ENCODE measurements around the gene CARD18.
"Not testable (repeated sequence)": the region's sequence is repeated elsewhere in the genome, so short reads cannot be mapped to it uniquely, and the experiment has no call there.

Gene CARD18

DNA sequence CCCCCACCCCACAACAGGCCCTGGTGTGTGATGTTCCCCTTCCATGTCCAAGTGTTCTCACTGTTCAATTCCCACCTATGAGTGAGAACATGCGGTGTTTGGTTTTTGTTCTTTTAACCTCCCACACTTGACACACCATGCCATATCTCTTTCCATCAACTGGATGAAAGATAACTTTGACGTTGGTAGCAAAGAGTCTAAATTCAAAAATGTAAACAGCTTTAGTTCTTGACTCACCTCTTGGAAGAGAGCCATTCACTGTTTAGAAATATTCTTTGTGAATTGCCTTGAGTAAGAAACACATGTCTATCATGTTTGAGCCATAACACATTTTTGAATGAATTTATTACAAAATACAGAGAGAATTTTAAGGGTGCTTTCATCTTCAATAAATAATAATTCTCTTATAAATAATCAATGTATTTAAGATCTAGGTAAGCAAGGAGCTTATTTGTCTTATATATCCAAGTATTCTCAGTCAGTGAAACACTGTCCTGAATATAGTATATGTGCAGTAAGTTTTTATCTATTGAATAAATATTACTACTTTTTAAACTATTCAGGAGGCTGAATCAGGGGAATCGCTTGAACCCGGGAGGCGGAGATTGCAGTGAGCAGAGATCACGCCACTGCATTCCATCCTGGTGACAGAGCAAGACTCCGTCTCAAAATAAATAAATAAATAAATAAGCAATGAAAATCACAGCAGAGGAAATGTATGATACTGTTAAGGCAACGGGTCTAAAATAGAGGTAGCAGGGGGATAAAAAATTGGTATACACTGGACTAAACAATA lies 6.7 kb downstream of the CARD18 start:
- DNase-seq, result no peak

DNA sequence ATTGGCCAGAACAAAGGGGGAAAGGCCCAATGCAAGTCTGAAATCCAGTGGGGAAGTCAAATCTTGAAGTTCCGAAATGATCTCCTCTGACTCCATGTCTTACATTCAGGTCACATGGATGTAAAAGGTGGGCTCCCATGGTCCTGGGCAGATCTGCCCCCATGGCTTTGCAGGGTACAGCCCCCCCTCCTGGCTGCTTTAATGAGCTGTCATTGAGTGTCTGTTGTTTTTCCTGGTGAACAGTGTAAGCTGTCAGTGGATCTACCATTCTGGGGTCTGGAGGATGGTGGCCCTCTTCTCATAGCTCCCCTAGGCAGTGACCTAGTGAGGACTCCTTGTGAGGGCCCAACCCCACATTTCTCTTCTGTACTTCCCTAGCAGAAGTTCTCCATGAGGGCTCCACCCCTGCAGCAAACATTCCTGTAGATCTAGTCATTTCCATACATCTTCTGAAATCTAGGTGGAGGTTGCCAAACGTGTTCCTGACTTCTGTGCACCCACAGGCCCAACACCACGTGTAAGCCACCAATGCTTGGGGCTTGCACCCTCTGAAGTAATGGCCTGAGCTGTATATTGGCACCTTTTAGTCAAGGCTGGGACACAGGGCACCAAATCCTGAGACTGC lies 9.3 kb downstream of the CARD18 start:
- no peak for DNase-seq

DNA sequence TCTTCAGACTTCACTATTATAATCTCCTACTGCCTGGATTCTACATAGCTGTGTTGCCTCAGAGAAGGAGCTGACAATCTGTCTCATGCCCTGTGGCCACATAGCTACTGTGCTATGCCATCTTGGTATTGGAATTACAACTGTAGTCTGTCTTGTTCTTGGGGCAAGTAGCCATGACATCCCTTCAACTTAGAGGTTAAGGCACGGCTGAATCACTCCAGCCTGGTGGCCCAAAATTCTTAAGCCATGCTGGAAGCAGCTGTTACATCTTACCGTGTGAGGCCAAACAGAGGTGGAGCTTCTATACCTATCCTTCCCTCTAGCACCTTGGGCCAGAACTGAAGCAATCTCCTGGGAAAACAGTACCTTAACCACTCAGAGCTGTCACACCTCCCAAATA lies 14.8 kb downstream of the CARD18 start:
- DNase-seq, result no peak

DNA sequence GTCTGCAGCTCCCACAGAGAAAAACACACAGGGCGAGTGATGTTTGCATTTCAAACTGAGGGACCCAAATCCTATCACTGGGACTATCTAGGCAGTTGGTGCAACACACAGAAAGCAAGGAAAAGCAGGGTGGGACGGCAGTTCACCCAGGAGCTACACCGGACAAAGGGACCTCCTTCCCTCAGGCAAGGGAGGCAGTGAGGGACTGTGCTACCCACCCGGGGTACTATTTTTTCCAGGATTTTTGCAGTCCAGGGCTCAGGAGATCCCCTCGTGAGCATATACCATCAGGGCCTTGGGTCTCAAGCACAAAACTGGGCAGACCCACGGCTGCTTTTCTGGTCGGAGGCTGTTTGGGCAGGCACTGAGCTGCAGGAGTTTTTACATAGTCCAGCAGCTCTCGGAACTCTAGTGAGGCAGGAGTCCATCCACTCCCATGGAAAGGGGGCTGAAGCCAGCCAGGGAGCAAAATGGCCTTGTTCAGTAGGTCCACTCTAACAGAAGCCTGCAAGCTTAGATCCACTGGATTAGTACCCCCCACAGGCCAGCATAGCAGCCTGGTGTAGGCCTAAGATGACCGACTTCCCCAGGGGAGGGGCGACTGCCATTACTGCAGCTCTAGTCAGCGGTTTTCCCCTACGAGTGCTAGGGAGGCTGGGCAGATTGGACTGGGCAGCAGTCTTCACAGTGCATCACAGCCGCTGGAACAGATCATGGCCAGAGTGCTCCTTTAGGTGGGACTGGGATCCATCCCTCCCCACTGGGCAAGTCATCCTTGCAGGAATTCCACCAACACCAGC lies 28.2 kb downstream of the CARD18 start:
- no peak for DNase-seq

DNA sequence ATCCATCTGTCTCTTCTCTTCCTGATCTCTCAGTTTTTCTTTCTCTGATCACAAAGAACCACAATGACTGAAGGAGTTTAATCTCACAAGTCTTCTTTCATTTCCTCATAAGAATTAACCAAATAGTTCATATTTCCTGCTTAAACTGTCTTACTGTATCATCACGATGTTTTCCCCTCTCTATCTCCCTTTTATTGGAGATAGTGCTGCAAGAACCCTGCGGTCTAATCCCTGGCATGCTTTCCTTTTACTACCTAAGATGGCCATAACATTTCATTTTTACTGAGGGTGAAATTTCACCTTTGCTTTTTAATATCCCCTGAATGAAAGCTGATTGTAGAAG lies 28.9 kb downstream of the CARD18 start:
- no peak for DNase-seq

DNA sequence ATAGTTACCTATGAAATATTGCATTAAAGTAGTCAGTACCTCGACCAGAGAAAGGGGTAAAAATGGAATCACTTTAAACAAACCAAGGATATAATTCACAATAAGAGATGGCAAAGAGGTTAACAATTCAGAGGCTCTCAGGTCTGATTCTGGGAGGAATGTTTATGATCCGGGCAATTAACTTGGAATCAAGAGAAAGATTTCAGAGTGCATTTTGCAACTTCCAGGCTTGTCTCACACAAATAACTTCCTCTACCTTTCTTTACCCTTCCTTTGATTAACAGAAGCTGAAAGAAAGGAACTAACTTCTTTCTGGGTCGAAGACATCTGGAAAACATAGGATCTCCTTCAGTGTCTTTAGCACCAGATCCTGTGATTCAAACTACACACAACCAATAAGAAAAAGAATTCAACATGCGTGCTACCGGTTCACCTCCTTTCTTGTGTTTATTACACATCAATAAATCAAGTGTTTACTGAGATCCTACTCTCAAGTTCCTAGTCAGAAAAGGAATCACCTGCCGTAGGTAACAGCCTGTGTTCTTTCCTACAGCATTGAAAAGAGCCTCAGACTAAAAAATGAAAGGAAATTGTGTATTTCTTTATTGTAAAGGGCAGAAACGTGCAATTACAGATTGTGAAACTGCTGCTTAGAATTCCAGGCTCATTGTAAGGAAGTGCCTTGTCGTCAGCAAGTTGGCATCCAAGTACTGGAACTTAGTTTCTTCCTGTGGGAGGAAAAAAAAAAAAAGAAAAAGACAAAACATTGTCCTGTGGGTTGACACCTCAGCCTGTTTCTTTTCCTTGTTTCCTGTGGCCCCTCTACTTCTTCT lies 29.5 kb downstream of the CARD18 start:
- no peak for DNase-seq

DNA sequence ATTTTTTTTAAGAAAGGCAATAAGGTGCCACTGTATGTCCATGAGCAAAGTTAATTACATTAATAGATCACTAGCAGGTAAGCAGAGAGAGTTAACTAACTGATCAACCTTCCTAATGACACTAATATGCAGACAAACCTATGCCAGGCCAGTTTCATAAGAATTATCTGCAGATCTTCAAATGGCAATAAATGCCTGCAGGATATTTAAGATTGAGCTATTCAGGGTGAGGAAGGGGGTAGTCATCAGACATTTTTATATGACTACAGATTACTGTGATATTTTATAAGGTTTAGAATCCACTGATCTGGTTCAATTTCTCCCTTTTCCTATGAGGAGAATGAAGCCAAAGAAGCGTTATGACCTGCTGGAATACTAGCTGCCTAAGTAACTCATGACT lies 30.2 kb downstream of the CARD18 start:
- DNase-seq, result no peak

DNA sequence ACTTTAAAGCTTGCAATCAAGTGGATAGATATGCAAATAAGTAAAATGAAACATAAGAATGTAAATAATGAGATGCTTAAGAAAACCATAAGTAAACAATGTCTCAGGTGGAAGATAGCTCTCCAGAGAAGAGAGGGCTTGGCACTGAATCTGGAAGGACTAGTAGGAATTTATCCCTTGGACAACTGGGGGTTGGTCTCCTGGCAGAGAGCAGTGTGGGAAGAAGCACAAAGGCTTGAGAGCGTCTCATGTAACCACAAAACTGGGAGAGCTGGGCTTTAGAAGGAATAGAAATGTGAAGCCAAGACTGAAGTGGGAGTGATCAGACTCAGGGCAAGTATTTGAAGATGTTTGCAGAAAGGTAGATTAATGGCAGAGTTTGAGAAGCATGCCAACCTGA lies 31.3 kb downstream of the CARD18 start:
- no peak for DNase-seq

DNA sequence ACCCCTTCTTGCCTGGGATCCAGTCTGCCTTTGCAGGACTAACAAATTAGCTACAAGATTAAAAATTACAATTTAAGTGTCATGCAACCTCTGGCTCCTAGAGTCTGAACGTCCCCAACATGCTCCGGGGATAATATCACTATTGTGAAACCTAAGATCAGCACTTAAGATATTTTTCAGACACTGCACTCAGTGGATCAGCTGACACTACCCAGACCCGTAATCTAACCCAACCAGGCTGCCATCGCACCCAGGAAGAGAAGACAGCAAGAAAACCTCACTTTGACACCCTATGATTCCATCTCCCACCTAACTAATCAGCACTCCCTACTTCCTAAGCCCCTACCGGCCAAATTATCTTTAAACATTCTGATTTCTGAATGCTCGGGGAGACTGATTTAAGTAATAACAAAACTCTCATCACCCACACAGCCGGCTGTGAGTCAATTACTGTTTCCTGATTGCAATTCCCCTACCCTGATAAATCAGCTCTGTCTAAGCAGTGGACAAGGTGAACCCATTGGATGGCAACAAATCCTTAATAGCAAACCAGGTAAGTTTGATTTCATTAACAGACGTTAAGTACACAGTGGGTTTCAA lies 32.2 kb downstream of the CARD18 start:
- DNase-seq, result not testable (repeated sequence)

DNA sequence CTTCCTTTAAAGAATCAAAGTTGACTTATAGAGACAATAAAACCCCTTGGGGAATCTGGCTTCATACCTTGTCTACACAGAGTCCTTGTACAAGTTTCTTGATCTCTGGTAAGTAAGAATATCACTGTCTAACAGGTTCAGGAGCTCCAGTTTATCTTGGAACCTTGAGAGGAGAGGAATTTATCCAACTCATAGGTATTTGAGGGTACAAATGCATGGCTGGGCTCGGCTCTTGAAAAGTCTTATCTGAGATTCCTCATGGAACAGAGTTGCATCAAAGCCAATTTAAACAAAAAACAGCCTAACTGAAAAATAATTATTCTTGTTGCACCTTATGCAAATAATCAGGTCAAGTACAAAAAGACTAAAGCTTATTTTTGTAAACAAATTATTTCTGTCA lies 33.4 kb downstream of the CARD18 start:
- no peak for DNase-seq

DNA sequence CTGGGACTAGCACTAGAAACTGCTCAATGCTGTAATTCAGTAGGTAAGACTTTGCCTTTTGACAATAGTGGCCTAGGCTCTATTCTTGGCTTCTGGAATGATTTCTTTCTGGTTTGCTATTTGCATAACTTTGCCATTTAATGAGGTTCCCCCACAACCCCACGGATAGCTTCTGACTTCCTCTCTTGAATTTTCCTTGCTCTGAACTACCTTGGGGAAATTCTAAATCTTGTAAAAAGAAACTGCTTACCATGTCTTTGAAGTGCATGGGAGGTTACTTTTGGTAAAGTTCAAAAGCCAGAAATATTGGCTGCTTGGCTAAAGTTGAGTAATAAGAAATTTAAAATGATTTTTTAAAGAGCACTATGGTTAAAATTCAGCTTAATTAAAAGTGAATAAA lies 35.3 kb downstream of the CARD18 start:
- no peak for DNase-seq

DNA sequence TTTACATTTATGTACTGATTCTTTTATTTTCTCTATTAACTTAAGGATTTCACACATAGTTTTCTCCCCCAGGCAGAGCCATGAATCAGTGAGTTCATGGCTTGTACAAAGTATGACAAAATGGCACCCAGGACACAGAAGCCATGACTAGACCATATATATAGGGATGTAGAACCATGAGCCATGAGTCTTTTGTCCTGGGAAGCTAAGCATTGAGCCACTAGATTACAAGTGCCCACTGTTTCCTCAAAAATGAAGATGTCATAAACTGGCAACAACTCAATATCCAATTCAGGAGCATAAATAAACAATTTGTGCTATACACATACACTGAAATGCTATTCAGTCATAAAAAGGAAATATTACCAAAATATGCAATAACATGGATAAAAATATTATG lies 36.2 kb downstream of the CARD18 start:
- no peak for DNase-seq

DNA sequence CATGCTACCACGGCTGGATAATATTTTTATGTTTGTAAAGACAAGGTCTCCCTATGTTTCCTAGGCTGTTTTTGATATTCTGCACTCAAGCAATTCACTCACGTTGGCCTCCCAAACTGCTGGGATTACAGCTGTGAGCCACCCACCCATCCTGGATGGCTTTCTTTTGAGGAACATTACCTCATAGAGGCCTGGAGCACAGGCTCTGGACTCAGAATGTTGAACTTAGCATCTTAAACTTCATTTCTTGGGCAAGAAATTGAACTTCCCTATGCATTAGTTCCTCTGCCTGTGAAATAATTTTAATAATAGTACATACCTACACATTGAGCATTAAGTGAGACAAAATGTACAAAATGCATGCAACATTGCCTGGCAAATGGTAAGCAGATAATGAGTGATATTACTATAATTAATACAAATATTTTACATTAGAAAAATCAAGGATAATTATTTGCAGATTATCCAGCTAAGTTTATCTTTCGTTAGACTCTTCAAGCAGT lies 37.4 kb downstream of the CARD18 start:
- not testable (repeated sequence) for DNase-seq

DNA sequence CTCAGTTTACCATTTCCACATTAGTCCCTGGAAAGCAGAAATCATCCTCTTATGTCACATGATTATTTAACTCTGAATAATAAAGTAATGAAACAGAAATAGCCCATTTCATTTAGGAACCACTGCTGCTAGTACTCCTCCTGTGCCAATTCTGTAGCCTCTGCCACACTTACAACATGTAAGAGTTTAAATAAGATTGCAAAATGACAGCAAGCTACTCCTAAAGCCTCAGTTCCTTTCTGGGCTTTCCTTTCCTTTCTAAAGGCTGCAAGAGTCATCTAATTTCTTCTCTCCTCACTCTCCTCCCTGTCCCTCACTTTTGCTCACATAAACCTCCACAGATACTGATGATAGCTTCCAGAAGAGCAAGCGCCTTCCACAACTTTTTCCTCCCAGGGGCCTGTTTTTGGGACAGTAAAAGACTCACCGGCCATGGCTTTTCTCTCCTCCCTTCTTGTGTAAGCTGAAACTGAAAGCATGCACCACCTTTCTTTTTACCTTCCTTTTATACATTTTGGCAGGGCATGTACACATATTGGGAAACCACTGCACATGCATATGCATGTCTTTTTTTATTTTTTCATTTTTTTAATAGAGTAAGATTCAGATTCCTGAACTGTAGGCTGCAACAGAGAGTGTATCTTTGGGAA lies 38.5 kb downstream of the CARD18 start:
- no peak for DNase-seq

DNA sequence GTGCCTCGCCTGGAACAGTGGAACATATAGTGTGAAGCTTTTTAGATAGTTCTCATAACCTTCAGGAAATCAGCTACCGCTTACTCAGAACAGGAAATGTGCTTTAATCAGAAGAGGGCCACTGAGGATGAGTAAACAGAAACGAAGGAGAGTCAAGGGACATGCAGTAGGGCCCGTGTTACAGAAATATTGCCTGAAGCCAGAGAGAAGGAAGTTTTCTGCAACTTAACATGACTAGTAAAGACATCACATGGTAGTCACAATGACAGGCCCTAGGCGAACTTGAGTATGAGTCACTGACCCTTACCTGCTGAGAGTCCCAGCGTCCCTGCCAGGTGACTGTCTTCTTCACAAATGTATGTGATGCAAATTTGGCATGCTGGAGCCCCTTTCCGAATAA lies 39.4 kb downstream of the CARD18 start:
- DNase-seq, result no peak

DNA sequence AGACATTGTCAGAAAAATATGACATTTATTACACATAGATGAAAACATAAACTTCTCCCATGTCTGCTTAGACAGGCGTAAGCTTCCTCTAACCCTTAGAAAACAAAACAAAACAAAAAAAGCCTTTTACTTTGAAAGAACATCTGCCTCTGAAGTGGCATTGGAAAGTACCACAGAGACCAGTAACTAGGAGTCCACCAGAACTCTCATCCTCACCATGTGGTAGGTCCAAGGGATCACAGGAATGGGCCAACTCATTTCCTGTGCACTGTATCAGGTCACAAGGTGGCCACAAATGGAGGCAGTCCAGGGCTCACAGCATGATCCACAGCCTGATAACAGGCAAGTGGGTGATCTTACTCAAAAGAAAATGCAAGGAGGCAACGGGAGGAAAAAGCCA lies 40.0 kb downstream of the CARD18 start:
- not testable (repeated sequence) for DNase-seq

DNA sequence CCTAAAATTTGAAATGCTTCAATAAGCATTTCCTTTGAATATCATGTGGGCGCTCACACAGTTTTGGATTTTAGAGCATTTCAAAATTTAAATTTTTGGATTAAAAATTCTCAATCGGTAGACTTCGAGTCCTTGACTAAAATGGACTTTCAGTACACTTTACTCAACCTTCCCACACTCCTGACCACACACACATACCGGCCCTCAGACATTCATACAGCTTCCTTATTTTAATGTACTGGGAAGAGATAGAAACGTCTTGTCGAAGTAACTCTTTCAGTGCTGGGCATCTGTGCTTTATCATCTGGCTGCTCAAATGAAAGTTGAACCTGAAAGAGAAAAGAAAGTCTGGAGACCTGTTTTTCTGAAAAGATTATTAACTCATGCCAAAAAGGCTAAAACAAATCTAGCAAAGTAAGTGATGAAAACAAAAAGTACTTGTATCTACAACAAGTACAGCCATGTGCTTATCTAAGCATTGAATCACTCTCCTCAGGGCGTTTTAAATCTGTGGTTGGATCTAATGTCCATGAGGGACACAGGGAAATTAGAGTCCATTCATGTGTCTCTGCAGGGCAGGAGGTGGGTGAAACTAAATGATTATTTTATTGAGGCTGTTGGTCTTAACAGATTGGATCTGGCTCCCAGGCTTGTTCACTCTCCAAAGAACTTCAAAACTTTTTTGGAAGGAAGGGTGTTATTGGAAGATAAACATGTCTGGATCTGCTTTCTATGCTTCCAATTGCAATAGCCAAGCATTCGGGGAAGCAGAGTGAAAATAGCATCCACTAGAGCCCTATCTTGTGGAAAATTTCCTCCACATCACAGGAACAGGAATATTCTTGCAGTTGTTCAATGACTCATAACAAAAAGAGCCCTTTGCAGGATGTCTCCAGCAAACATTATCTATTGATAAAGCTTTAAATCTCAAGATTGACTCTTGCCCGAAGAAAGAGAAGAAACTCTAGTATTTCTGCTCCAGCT lies 47.0 kb downstream of the CARD18 start:
- no peak for DNase-seq
